ENCODE results near the gene CCDC90B.

- TF ChIP-seq CTCF (conservative IDR thresholded peaks at IDR 0.05) (no peak), EZH2 (IDR thresholded peaks at IDR 0.05; ENCODE audit: low read depth) (no peak)
Observed at GRCh38 chr11:83222499-83222898, 63.7 kb downstream of the CCDC90B start.
